Esophagus muscularis mucosa (tissue), 4 donors: ENCODE results near the gene PDGFA.

Experiments
- CTCF ChIP-seq, 3 experiments: fragments of 200-600 bp in 2 of 3; fragments of 450-650 bp in 1 of 3; sonication (generic) in 2 of 3; IDR thresholded peaks; one replicate each; pipeline ENCODE4 v1.5.1; 2017 to 2019; ENCODE audit warnings: antibody characterized with exemption in 3 of 3, mild to moderate bottlenecking in 2 of 3, moderate library complexity in 1 of 3
- EP300 ChIP-seq: sonication (generic); formaldehyde crosslinking; IDR thresholded peaks from one replicate; pipeline ENCODE4 v1.6.1; 2017; ENCODE audit warnings: antibody characterized with exemption
- POLR2A ChIP-seq: fragments of 450-650 bp; IDR thresholded peaks from one replicate; pipeline ENCODE4 v1.6.1; 2017; ENCODE audit warnings: antibody characterized with exemption, moderate library complexity, mild to moderate bottlenecking, low read depth
- POLR2AphosphoS5 ChIP-seq, 2 donors: sonication (generic); formaldehyde crosslinking; IDR thresholded peaks; one replicate each; pipeline ENCODE4 v1.6.1; 2017; ENCODE audit warnings: antibody characterized with exemption in 2 of 2

- TF ChIP-seq CTCF (IDR thresholded peaks at IDR 0.05) (no peak), POLR2AphosphoS5 (IDR thresholded peaks at IDR 0.05) (no peak), POLR2A (no peak), EP300 (no peak)
Measured at GRCh38 chr7:555551-556160, 36.0 kb upstream of the PDGFA start.
